GM12864 (cell line): ENCODE data around the gene KBTBD8.
A peak's percentile ranks its signal among the peaks of the same experiment; 100 is the strongest.

Experiments used
- DNase-seq: peaks from one replicate; pipeline ENCODE4 v3.0.0-alpha.2; 2011; ENCODE audit warnings: low read depth
- H3K4me3 ChIP-seq: 2 replicates; pipeline ENCODE4 v1.5.1; 2011; ENCODE audit warnings: mild to moderate bottlenecking, low read depth, low read length, control low read depth
- CTCF ChIP-seq: IDR thresholded peaks from 2 replicates; pipeline ENCODE4 v1.5.1; 2011; ENCODE audit warnings: low read depth, mild to moderate bottlenecking, moderate library complexity, low read length, control low read depth, inconsistent platforms; ENCODE audit errors: missing control alignments

KBTBD8 gene

GRCh38 chr3:66957367-66957766 lies 40.7 kb upstream of the KBTBD8 start:
- TF ChIP-seq CTCF: no peak
- DNase-seq: no peak
- H3K4me3 ChIP-seq: no peak overlapping the region

GRCh38 chr3:66958067-66958466 lies 40.0 kb upstream of the KBTBD8 start:
- DNase-seq: no peak
- TF ChIP-seq CTCF: no peak
- no peak overlapping the region for H3K4me3 ChIP-seq

GRCh38 chr3:66962664-66963063 lies 35.4 kb upstream of the KBTBD8 start:
- DNase-seq: no peak
- TF ChIP-seq CTCF: no peak
- no peak overlapping the region for H3K4me3 ChIP-seq

- no peak for DNase-seq
- H3K4me3 ChIP-seq: no peak overlapping the region
- TF ChIP-seq CTCF: no peak
These were observed 26.9 kb upstream of the KBTBD8 start for GRCh38 chr3:66971245-66971644.

- peak overlapping the region; percentile 6; the same call in 1 of the 2 replicates for H3K4me3 ChIP-seq
- DNase-seq: peak; percentile 67
- peak; percentile 96 for TF ChIP-seq CTCF
These were observed 26.1 kb upstream of the KBTBD8 start for GRCh38 chr3:66971891-66972551.

GRCh38 chr3:66980791-66981190 lies 17.3 kb upstream of the KBTBD8 start:
- DNase-seq: no peak
- TF ChIP-seq CTCF: no peak

GRCh38 chr3:66983101-66983500 lies 15.0 kb upstream of the KBTBD8 start:
- no peak for DNase-seq
- TF ChIP-seq CTCF: no peak
- H3K4me3 ChIP-seq: no peak overlapping the region

More at GRCh38 chr3:66980791-66981190, 17.3 kb upstream of the KBTBD8 start:
- no peak overlapping the region for H3K4me3 ChIP-seq
